K562 (cell line): ENCODE data around the gene IL15. TPM values are rescaled to one million over a fixed set of nuclear protein-coding genes. Genes with fewer than 3 reads are reported as not detected.

Experiments
- ATAC-seq: fragments of 200-7000 bp; cut with Tn5 transposase; 3 replicates; pipeline ENCODE4 v1.9.1; 2020; ENCODE audit warnings: moderate library complexity
- BruUV-seq: library from RNA; stranded (reverse); fragments of 400-500 nt; replicated peaks from 2 replicates; lab custom pipeline; 2021; lab: Mats Ljungman, UMichigan
- CTCF ChIA-PET: fragments of 300-600 bp; formaldehyde crosslinking; extraction: SDS; loops from one replicate; lab custom pipeline; 2021; ENCODE audit warnings: low intra/inter-chr PET ratio; lab: Yijun Ruan, JAX
- POLR2A ChIA-PET: fragments of 300-600, 350-650 bp; sonication (Branson Sonifier 250); formaldehyde crosslinking; extraction: SDS; loops from one replicate; lab custom pipeline; 2021; ENCODE audit warnings: antibody characterized with exemption, inconsistent platforms; lab: Yijun Ruan, JAX
- DNase-seq, 4 experiments: peaks; one replicate each; pipeline versions ENCODE4 v3.0.0 to v3.0.0-alpha.2; 2011 to 2018; ENCODE audit warnings: low spot score in 3 of 4, mixed read lengths in 3 of 4; ENCODE audit errors: extremely low read depth in 1 of 4
- FAIRE-seq: peaks from 2 replicates; lab custom pipeline; 2011; peaks lifted over from hg19 to GRCh38; lab: Jason Lieb, UNC
- H2AFZ ChIP-seq: 2 replicates; pipeline ENCODE4 v1.6.0; 2011; ENCODE audit warnings: low read depth, low read length, control low read depth, inconsistent platforms
- H3K27ac ChIP-seq: fragments of 200-600 bp; 3 replicates; pipeline ENCODE4 v1.8.0; 2011; ENCODE audit warnings: low read depth, mild to moderate bottlenecking, control low read depth, inconsistent platforms, low read length, moderate library complexity, mixed read lengths; ENCODE audit errors: extremely low read depth
- H3K27me3 ChIP-seq, 2 experiments: fragments of 300-600 bp in 1 of 2; 2 replicates in 1 of 2; 3 replicates in 1 of 2; pipeline versions ENCODE4 v1.6.0 to v1.8.0; 2011; ENCODE audit warnings: inconsistent platforms in 2 of 2, low read length in 2 of 2, mild to moderate bottlenecking in 1 of 2, mixed read lengths in 1 of 2, moderate library complexity in 1 of 2; ENCODE audit not compliant: control insufficient read depth in 2 of 2, insufficient read depth in 2 of 2
- H3K36me3 ChIP-seq: fragments of 300-600 bp; 3 replicates; pipeline ENCODE4 v1.8.0; 2011; ENCODE audit warnings: mild to moderate bottlenecking, low read length, inconsistent platforms; ENCODE audit not compliant: control insufficient read depth, insufficient read depth
- H3K4me1 ChIP-seq, 2 experiments: fragments of 200-600 bp in 1 of 2; replicated peaks in 1 of 2; 2 replicates in 1 of 2; 3 replicates in 1 of 2; pipeline versions ENCODE4 v1.5.1 to v1.8.0; 2011; ENCODE audit warnings: inconsistent platforms in 2 of 2, low read length in 2 of 2, mild to moderate bottlenecking in 1 of 2, mixed read lengths in 1 of 2, moderate library complexity in 1 of 2; ENCODE audit not compliant: control insufficient read depth in 2 of 2, insufficient read depth in 2 of 2
- H3K4me2 ChIP-seq: 2 replicates; pipeline ENCODE4 v1.6.1; 2011; ENCODE audit warnings: low read length, control low read depth, inconsistent platforms, mixed read lengths; ENCODE audit not compliant: insufficient read depth
- H3K4me3 ChIP-seq: fragments of 200-600 bp; sonication (generic), shearing (Covaris generic); 2 replicates; pipeline ENCODE4 v1.5.1; 2016; ENCODE audit warnings: control low read depth, inconsistent platforms
- H3K79me2 ChIP-seq: fragments of 200-600 bp; 3 replicates; pipeline ENCODE4 v1.8.0; 2011; ENCODE audit warnings: low read length, inconsistent platforms; ENCODE audit not compliant: control insufficient read depth, insufficient read depth
- H3K9ac ChIP-seq, 2 experiments: 2 replicates each; pipeline versions ENCODE4 v1.6.0 to v1.6.1; 2011; ENCODE audit warnings: low read depth in 2 of 2, low read length in 2 of 2, control low read depth in 1 of 2, inconsistent platforms in 1 of 2, mild to moderate bottlenecking in 1 of 2, mixed read lengths in 1 of 2; ENCODE audit not compliant: insufficient read depth in 1 of 2
- H3K9me1 ChIP-seq: one replicate; pipeline ENCODE4 v1.6.0; 2011; ENCODE audit warnings: inconsistent platforms, mild to moderate bottlenecking, low read length, moderate library complexity; ENCODE audit not compliant: control insufficient read depth, insufficient read depth
- H3K9me3 ChIP-seq: replicated peaks from 2 replicates; pipeline ENCODE4 v1.5.1; 2011; ENCODE audit warnings: low read depth, low read length, inconsistent platforms; ENCODE audit not compliant: control insufficient read depth, insufficient read depth
- H4K20me1 ChIP-seq: replicated peaks from 2 replicates; pipeline ENCODE4 v1.6.1; 2011; ENCODE audit warnings: low read length, inconsistent platforms, mixed read lengths; ENCODE audit not compliant: control insufficient read depth, insufficient read depth
- ATF2 ChIP-seq: sonication (generic); formaldehyde crosslinking; IDR thresholded peaks from 2 replicates; pipeline ENCODE4 v1.8.1; 2022; ENCODE audit warnings: missing genetic modification reagents
- BRD9 ChIP-seq: fragments of 450-650 bp; IDR thresholded peaks from 2 replicates; pipeline ENCODE4 v1.6.1; 2018; ENCODE audit warnings: low read depth; ENCODE audit not compliant: partially characterized antibody
- FOS ChIP-seq: IDR thresholded peaks from 3 replicates; pipeline ENCODE4 v1.6.1; 2011; ENCODE audit not compliant: insufficient read length; ENCODE audit errors: extremely low read depth
- KLF1 ChIP-seq: fragments of 450-650 bp; IDR thresholded peaks from 2 replicates; pipeline ENCODE4 v1.6.1; 2016; ENCODE audit warnings: missing genetic modification characterization, missing compliant biosample characterization
- KLF16 ChIP-seq: IDR thresholded peaks from 2 replicates; pipeline ENCODE4 v1.6.1; 2016; ENCODE audit warnings: antibody characterized with exemption
- MTA2 ChIP-seq: fragments of 450-650 bp; IDR thresholded peaks from 2 replicates; pipeline ENCODE4 v1.6.1; 2016; ENCODE audit warnings: low read depth
- WGBS: fragments of 100-300 bp; shearing (Covaris generic); methylation state at CpG from one replicate; pipeline ENCODE4 v1.1.6; 2016; ENCODE audit warnings: low coverage, mixed read lengths; ENCODE audit not compliant: insufficient coverage; ENCODE audit errors: missing lambda C conversion rate; 5-methylcytosine and 5-hydroxymethylcytosine counted together
- in situ Hi-C: fragments of 300-500 bp; cut with MboI; formaldehyde crosslinking; loops from 4 replicates; pipeline ENCODE4 v1.15.0; 2018; ENCODE audit warnings: inconsistent platforms, mixed read lengths
- intact Hi-C: fragments of 100-400 bp; cut with micrococcal nuclease; formaldehyde crosslinking; loops from 2 replicates; pipeline ENCODE4 v1.14.2; 2022
- polyA plus RNA-seq, 8 experiments: library from polyadenylated mRNA; depleted of rRNA in 4 of 8; stranded (reverse) in 5 of 8; unstranded in 3 of 8; fragments of >200 nt; fragmentation: Nextera tagmentation in 2 of 8; fragmentation: Illumina TruSeq in 1 of 8; extraction: Ambion mirVana in 2 of 8; extraction: Trizol in 1 of 8; gene quantifications; 2 replicates each; pipeline versions ENCODE4 v1.2.1 to v1.2.3, GENCODE V29; 2011 to 2014; ENCODE audit warnings: inconsistent platforms in 1 of 8, missing spikeins in 1 of 8
- total RNA-seq, 7 experiments: library from RNA; depleted of rRNA in 6 of 7; stranded (reverse); fragments of >200 nt in 6 of 7; fragmentation: Illumina TruSeq in 2 of 7; extraction: Trizol in 2 of 7; gene quantifications; 2 replicates each; pipeline versions ENCODE4 v1.2.1 to v1.2.3, GENCODE V29; 2011 to 2021; ENCODE audit warnings: low replicate concordance in 1 of 7
- TF ChIP-seq, protein P1 (sequence below), 3 experiments: IDR thresholded peaks in 2 of 3; conservative IDR thresholded peaks in 1 of 3; 2 replicates each; pipeline ENCODE4 v1.5.1; 2011 to 2012; ENCODE audit warnings: low read length in 3 of 3, mild to moderate bottlenecking in 3 of 3, control low read depth in 2 of 3, improper control_type of control experiment in 1 of 3, inconsistent platforms in 1 of 3, low read depth in 1 of 3, mixed read lengths in 1 of 3, moderate library complexity in 1 of 3; ENCODE audit not compliant: insufficient read depth in 2 of 3

Gene IL15
- total and polyA plus RNA-seq, 9 of the 15 experiments (the other 6 are each of a cell fraction or from before 2014, with no cell fraction given): 0.13 to 0.50 (median 0.34) TPM

- CTCF ChIA-PET: no interaction called here
- no peak for FAIRE-seq
- H3K79me2 ChIP-seq: no peaks in the 10 kb centered on the region
- H3K27ac ChIP-seq: no peak overlapping the region
- in situ Hi-C loops (no loop called here), intact Hi-C loops (no loop called here)
- H4K20me1 ChIP-seq: no peaks in the 10 kb centered on the region
- BruUV-seq: no TSS peak
- H3K9me1 ChIP-seq: no peaks in the 10 kb centered on the region
- H3K9ac ChIP-seq: no peak overlapping the region
- no peaks in the 10 kb centered on the region for H3K36me3 ChIP-seq
- POLR2A ChIA-PET: no interaction called here
- no peaks in the 10 kb centered on the region for H3K4me1 ChIP-seq
- H3K27me3 ChIP-seq: no peaks in the 10 kb centered on the region
- H3K9me3 ChIP-seq: no peaks in the 10 kb centered on the region
- DNase-seq: no peak
- no peak for TF ChIP-seq BRD9
- TF ChIP-seq MTA2: no peak
- no peak for TF ChIP-seq FOS
- TF ChIP-seq ATF2: no peak
- no peak for TF ChIP-seq KLF16
- 4% methylated on average over 3 of the region's 3 CpGs for WGBS
- ATAC-seq: no peak
- no peak overlapping the region for H2AFZ ChIP-seq
- H3K4me2 ChIP-seq: no peak overlapping the region
- no peak overlapping the region for H3K4me3 ChIP-seq
These were observed 70.1 kb downstream of the IL15 start for GRCh38 chr4:141706445-141706844.

- H3K9ac ChIP-seq: no peak overlapping the region
- H3K9me3 ChIP-seq: no peaks in the 10 kb centered on the region
- H3K4me3 ChIP-seq: no peak overlapping the region
- no peaks in the 10 kb centered on the region for H3K36me3 ChIP-seq
- in situ Hi-C loops: no loop called here
- no peaks in the 10 kb centered on the region for H3K4me1 ChIP-seq
- H2AFZ ChIP-seq: no peak overlapping the region
- intact Hi-C loops: no loop called here
- BruUV-seq: no TSS peak
- 6% methylated on average over 1 of the region's 1 CpG for WGBS
- no peaks in the 10 kb centered on the region for H3K9me1 ChIP-seq
- no peaks in the 10 kb centered on the region for H4K20me1 ChIP-seq
- TF ChIP-seq, protein P1, sequence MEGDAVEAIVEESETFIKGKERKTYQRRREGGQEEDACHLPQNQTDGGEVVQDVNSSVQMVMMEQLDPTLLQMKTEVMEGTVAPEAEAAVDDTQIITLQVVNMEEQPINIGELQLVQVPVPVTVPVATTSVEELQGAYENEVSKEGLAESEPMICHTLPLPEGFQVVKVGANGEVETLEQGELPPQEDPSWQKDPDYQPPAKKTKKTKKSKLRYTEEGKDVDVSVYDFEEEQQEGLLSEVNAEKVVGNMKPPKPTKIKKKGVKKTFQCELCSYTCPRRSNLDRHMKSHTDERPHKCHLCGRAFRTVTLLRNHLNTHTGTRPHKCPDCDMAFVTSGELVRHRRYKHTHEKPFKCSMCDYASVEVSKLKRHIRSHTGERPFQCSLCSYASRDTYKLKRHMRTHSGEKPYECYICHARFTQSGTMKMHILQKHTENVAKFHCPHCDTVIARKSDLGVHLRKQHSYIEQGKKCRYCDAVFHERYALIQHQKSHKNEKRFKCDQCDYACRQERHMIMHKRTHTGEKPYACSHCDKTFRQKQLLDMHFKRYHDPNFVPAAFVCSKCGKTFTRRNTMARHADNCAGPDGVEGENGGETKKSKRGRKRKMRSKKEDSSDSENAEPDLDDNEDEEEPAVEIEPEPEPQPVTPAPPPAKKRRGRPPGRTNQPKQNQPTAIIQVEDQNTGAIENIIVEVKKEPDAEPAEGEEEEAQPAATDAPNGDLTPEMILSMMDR (IDR thresholded peaks at IDR 0.05 in 2 of 3, conservative IDR thresholded peaks at IDR 0.05 in 1 of 3; ENCODE audit: insufficient read depth in 2 of 3, low read depth in 1 of 3, low read length in 3 of 3): 0 out of 6 replicates have a peak, but pooled peaks of 2 of the 3 experiments have one; percentile 3 to 11
- TF ChIP-seq KLF1 (tag): no peak
- no peak overlapping the region for H3K27ac ChIP-seq
- CTCF ChIA-PET: no interaction called here
- H3K79me2 ChIP-seq: no peaks in the 10 kb centered on the region
- no peak overlapping the region for H3K4me2 ChIP-seq
- H3K27me3 ChIP-seq: no peaks in the 10 kb centered on the region
- FAIRE-seq: no peak
- POLR2A ChIA-PET: no interaction called here
- DNase-seq: peak in 1 of 4 experiments; percentile 2
- ATAC-seq: no peak
These were observed 74.8 kb downstream of the IL15 start for GRCh38 chr4:141711211-141711610.
